ENCODE results near the gene ZNF800. TPM values are rescaled to one million over a fixed set of nuclear protein-coding genes. Genes with fewer than 3 reads are reported as not detected.
A peak's percentile ranks its signal among the peaks of the same experiment; 100 is the strongest.

ZNF800 gene
- total and polyA plus RNA-seq, 7 donors = 4.1 to 33.6 (median 26.6) TPM

DNA sequence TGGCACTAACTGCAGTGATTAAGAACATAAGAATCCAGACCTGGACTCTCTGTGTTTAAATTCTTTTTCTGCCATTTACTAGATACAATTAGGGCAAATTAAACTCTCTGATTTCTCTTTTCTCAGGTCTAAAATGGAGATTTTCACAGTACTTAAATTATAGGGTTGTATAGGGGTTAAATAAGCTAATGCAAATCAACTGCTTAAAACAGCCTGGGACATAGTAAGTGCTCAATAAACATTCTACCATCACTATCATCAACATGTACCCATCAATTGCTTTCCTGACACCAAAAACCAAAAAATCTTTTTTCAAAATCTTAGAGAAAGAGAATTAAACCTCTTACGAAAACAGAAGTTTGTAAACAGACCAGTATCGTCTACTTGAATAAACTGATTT, 4.5 kb downstream of the ZNF800 start:
- DNase-seq (no peak), ATAC-seq (no peak)
- Histone ChIP-seq H3K36me3 (ENCODE audit: insufficient read depth in 1 of 2, low read depth in 1 of 2) (peaks cover 2 to 62% of the 10 kb centered on the region in 2 donors), H3K27me3 (ENCODE audit: insufficient read depth in 3 of 3, low read length in 2 of 3) (no peaks in the 10 kb centered on the region), H3K4me3 (no peak overlapping the region), H3K27ac (no peak overlapping the region), H3K4me1 (peaks cover 35% of the 10 kb centered on the region), H3K9me3 (no peaks in the 10 kb centered on the region)
- WGBS, 3 donors = 98 to 99% (median 99%) methylated on average over 2 of the region's 2 CpGs
- no peak for TF ChIP-seq CTCF (IDR thresholded peaks at IDR 0.05)
- intact Hi-C loops (cut with DNase I) = no loop called here

GRCh38 chr7:127383123-127383835, 9.2 kb downstream of the ZNF800 start:
- intact Hi-C loops (cut with DNase I) = no loop called here
- Histone ChIP-seq H3K27me3 (ENCODE audit: insufficient read depth in 3 of 3, low read length in 2 of 3) (no peaks in the 10 kb centered on the region), H3K36me3 (ENCODE audit: insufficient read depth in 1 of 2, low read depth in 1 of 2) (peaks cover 2 to 37% of the 10 kb centered on the region in 2 donors), H3K9me3 (no peaks in the 10 kb centered on the region), H3K27ac (no peak overlapping the region), H3K4me3 (no peak overlapping the region), H3K4me1 (peaks cover 19% of the 10 kb centered on the region)
- ATAC-seq (peak; percentile 55 to 75 (median 68)), DNase-seq (no peak)
- TF ChIP-seq CTCF (IDR thresholded peaks at IDR 0.05) = no peak
- WGBS, 3 donors = 30 to 49% (median 36%) methylated on average over 1 of the region's 1 CpG

DNA sequence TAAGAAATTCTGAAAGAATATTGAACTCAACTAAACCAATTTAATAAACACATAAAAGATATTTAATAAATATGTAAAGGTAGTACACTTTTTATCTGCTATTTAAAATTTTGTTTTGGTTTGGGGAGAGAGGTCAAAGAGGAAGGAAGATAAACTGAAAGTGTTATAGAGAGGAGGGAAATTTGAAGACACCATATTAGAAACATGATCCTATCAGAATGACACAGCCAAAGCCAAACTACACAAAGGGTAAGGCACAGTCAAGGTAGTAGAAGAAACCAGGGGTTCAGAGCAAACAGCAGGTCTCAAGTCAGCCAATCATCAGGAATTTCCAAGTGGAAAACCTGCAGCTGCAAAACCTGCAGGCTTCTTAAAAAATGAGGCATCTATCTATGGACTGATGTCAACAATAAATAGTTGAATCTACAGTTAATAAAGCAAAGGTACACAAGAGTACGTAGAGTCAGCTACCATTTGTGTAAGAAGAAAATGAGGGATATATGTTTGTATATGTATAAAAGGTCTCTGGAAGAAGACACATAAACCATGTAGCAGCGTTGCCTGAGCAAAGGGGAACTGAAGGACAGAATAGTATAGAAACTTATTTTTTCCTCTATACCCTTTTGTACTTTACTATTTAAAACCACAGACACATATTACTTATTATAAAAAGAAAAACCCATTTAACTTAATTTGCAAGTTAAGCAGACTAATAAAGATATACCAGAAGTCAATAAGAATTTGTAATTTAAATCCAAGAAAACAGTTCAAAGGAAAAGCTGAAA, 10.0 kb downstream of the ZNF800 start:
- H3K4me3 ChIP-seq = no peak overlapping the region
- WGBS, 3 donors = 48 to 73% (median 49%) methylated on average over 2 of the region's 2 CpGs
- no peaks in the 10 kb centered on the region for H3K27me3 ChIP-seq (ENCODE audit: insufficient read depth in 3 of 3, low read length in 2 of 3)
- intact Hi-C loops (cut with DNase I) = no loop called here
- H3K9me3 ChIP-seq = no peaks in the 10 kb centered on the region
- DNase-seq (no peak), ATAC-seq (no peak)
- no peak overlapping the region for H3K27ac ChIP-seq
- H3K36me3 ChIP-seq (ENCODE audit: insufficient read depth in 1 of 2, low read depth in 1 of 2) = peaks cover 0 to 30% of the 10 kb centered on the region in 2 donors
- peaks cover 23% of the 10 kb centered on the region for H3K4me1 ChIP-seq
- TF ChIP-seq CTCF (IDR thresholded peaks at IDR 0.05) = no peak

- no peak for TF ChIP-seq CTCF (IDR thresholded peaks at IDR 0.05)
- no peak for DNase-seq
- H3K4me1 ChIP-seq = peaks cover 17% of the 10 kb centered on the region
- no peaks in the 10 kb centered on the region for H3K27me3 ChIP-seq (ENCODE audit: insufficient read depth in 3 of 3, low read length in 2 of 3)
- no peak overlapping the region for H3K27ac ChIP-seq
- peaks cover 0 to 19% of the 10 kb centered on the region in 2 donors for H3K36me3 ChIP-seq (ENCODE audit: insufficient read depth in 1 of 2, low read depth in 1 of 2)
- ATAC-seq = no peak
- no peak overlapping the region for H3K4me3 ChIP-seq
- intact Hi-C loops (cut with DNase I) = no loop called here
- no peaks in the 10 kb centered on the region for H3K9me3 ChIP-seq
These were observed 12.0 kb downstream of the ZNF800 start for GRCh38 chr7:127380479-127380878.

Measured in psoas muscle (tissue), 8 donors.